Stimulated activated CD4-positive, alpha-beta T cell treated with anti-CD3 and anti-CD28 coated beads, Interleukin-2, amount 100 ng/mL, for 24 hours (primary cell): ENCODE results near the gene MYO15A.

Experiments
- DNase-seq, 2 donors: peaks; one replicate each; pipeline ENCODE4 v3.0.0-alpha.2; 2020

The MYO15A gene

GRCh38 chr17:18102640-18103039 is 5.9 kb upstream of the MYO15A start:
- no peak for DNase-seq

DNA sequence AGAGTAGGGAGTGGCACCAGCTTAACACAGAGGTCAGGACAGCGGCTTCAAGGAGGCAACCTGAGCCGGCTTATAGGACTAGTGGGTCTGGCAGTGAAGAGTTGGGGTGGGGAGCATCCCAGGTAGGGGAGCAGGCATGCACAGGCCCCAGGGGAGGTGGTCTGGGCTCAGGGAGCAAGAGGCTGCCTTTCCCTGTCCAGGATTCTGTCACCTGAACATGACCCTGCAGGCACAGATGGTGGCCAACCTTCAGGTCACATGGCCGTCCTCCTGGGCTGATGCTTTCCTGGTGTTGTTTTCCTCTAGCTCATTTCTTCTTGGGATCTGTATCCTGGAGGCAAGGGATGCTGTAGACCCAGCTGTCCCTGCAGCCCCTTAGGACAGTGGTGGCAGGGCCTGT is 3.5 kb upstream of the MYO15A start:
- DNase-seq: no peak

DNA sequence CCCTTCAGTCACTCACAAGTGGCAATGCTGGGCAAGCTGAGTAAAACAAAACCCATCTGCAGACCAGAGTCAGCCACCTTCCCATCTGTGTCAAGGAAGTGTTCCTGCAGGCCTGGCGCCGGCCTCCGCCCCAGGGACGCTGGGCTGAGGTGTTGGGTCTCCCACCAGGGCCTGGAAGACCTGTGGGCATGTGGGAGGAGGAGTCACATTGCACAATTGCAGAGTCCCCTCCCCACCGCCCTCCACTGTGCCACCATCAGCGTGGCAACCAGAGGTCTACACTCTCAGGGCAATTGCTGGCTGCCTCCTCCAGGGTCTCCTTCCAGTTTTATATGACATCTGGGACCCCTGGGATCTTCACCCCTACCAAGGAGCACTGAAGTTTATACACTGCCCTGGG is 3.0 kb upstream of the MYO15A start:
- no peak for DNase-seq

GRCh38 chr17:18106211-18106610 is 2.3 kb upstream of the MYO15A start:
- DNase-seq: no peak

- DNase-seq: no peak
Measured at GRCh38 chr17:18107061-18107790, 1.3 kb upstream of the MYO15A start.

DNA sequence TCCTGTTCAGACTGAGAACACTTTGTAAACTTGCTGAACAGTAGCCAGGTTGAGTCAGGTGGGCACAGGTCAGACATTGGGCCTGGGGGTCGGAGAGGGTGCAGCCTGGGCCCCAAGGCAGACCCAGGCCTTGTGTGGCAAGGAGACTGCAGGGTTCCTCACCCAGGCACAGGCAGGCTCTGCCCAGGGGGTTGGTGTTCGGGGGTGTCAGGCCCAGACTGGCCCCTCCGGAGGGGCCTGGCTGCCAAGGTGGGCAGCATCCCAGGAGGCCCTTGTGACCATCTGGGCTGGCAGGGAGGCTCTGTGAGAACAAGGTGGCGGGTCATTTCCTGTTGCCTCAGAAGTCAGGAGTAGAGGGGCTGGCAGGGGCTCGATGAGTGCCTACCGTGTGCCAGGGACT is 585 bp upstream of the MYO15A start:
- DNase-seq: no peak

DNA sequence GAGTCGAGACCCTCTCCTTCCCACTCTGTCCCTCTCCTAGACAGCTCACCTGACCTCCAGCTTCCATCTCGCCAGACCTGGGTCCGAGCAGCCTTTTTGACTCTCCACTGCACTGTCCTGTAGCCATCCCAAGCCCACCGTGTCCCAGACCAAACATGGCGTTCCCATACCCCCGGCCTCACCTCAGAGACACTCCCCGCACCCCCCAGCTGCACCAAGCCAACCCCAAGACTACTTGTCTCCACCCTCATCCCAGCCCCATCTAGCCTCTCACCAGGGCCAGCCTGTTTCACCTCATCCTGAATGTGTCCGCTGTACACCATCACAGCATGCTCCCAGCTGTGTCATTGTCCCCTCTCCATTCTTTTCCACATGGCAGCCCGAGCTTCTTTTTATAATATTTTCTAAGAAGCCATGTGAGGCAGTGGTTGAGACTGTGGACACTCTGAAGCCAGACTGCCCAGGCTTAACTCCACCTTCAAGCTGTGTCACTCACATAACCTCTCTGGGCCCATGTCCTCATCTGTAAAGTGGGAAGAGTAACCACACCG is 1.5 kb downstream of the MYO15A start:
- DNase-seq: no peak

DNA sequence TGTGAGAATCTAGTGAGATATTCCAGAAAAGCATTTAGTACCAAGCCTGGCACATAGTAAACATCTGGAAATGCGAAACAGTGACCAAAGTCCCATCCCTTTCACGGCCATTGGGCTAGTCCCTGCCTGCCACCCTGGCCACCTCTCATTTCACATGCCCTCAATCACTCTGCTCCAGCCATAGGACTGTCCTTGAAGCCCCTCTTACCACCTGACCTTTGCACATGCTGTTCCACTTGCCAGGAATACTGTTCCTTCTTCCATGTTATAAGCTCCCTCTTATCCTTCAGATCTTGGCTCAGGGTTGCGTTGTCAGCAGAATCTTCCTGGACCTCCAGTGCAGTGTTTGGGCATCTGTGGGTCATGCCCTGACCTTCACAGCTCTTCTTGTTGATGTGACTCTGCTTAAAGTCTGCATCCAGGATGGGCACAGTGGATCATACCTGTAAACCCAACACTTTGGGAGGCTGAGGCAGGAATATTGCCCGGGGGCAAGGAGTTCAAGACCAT is 2.1 kb downstream of the MYO15A start:
- DNase-seq: no peak

GRCh38 chr17:18111330-18111971 is 2.9 kb downstream of the MYO15A start:
- no peak for DNase-seq

GRCh38 chr17:18115517-18115916 is 7.0 kb downstream of the MYO15A start:
- no peak for DNase-seq

- DNase-seq: no peak
Measured at GRCh38 chr17:18116078-18116477, 7.5 kb downstream of the MYO15A start.

GRCh38 chr17:18117533-18117932 is 9.0 kb downstream of the MYO15A start:
- DNase-seq: no peak

- no peak for DNase-seq
Measured at GRCh38 chr17:18117982-18118975, 9.7 kb downstream of the MYO15A start.

GRCh38 chr17:18119166-18119745 is 10.7 kb downstream of the MYO15A start:
- no peak for DNase-seq

- DNase-seq: no peak
Measured at GRCh38 chr17:18119938-18120337, 11.4 kb downstream of the MYO15A start.

DNA sequence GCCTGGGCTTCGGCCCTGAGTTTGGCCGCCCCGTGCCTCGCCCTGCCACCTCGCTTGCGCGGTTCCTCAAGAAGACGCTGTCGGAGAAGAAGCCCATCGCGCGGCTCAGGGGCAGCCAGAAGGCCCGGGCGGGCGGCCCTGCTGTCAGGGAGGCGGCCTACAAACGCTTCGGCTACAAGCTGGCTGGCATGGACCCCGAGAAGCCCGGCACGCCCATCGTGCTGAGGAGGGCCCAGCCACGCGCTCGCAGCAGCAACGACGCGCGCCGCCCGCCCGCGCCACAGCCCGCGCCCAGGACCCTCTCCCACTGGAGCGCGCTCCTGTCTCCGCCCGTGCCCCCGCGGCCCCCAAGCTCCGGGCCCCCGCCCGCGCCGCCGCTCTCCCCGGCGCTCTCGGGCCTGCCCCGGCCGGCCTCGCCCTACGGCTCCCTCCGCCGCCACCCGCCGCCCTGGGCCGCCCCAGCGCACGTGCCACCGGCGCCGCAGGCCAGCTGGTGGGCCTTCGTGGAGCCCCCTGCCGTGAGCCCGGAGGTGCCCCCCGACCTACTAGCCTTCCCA is 12.0 kb downstream of the MYO15A start:
- no peak for DNase-seq

DNA sequence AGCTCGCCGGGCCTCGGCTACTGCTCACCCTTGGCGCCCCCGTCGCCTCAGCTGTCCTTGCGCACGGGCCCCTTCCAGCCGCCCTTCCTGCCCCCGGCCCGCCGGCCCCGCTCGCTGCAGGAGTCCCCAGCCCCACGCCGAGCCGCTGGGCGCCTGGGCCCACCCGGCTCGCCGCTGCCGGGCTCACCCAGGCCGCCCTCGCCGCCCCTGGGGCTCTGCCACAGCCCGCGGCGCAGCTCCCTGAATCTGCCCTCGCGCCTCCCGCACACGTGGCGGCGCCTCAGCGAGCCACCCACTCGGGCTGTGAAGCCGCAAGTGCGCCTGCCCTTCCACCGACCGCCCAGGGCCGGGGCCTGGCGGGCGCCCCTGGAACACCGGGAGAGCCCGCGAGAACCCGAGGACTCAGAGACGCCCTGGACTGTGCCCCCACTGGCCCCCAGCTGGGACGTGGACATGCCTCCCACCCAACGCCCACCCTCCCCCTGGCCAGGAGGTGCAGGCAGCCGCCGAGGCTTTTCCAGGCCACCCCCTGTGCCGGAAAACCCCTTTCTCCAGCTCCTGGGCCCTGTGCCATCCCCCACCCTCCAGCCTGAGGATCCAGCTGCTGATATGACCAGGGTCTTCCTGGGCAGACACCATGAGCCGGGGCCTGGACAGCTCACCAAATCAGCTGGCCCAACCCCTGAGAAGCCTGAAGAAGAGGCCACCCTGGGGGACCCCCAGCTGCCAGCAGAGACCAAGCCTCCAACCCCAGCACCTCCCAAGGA is 12.8 kb downstream of the MYO15A start:
- DNase-seq: no peak

DNA sequence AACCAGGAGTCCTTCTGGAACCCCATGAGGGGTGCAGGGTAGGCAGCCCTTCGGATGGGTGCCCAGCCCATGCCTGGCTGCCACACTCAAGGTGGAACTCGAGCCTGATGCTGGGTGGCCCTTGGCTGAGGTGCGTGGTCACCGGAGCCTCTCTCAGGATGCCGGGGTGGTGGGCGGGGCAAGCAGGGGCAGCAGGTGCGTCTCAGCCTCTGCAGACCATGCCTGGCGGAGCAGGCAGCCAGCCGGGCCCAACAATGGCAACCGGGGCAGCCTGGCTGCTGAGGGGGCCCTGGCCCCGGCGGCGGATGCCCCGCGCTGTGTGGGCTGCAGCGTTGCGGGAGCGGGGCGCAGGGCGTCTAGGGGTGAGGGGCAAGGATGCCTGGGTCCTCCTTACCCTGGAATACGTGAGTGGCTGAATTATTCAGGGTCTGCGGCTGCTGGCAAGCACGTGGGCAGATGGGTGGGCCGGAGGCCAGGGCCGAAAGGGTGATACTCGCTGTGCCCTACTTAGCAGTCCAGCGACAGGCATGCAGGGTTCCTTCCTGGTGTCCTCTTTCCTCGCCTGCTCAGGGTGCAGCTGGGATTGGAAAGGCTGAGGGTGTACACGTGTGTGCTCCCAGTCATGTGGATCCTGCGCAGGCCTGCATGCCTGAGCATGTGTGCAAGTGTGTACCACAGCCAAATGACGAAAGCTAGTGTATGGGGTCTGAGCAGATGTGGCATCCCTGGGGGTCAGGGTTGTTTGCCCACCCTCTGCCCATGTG is 14.6 kb downstream of the MYO15A start:
- DNase-seq: no peak

- DNase-seq: no peak
Measured at GRCh38 chr17:18124345-18125126, 16.0 kb downstream of the MYO15A start.

- DNase-seq: no peak
Measured at GRCh38 chr17:18129041-18129502, 20.5 kb downstream of the MYO15A start.
